GM23338 (cell line): Measurements from ENCODE around the gene GALNT13. TPM values are rescaled to one million over a fixed set of nuclear protein-coding genes. Genes with fewer than 3 reads are reported as not detected.

Experiments used
- ATAC-seq: fragments of 200-7000 bp; cut with Tn5 transposase; 3 replicates; pipeline ENCODE4 v1.9.1; 2020
- DNase-seq: peaks from one replicate; pipeline ENCODE4 v3.0.0-alpha.2; 2015; ENCODE audit warnings: low spot score
- H2AFZ ChIP-seq: fragments of 200-600 bp; sonication (generic); 2 replicates; pipeline ENCODE4 v1.8.0; 2016; ENCODE audit warnings: antibody characterized with exemption, mild to moderate bottlenecking, moderate library complexity
- H3F3A ChIP-seq: fragments of 200-600 bp; sonication (generic); replicated peaks from 2 replicates; pipeline ENCODE4 v1.8.0; 2017; ENCODE audit warnings: antibody characterized with exemption, mixed run types, low read depth
- H3K27ac ChIP-seq: fragments of 200-600 bp; sonication (generic); 2 replicates; pipeline ENCODE4 v1.6.1; 2016; ENCODE audit warnings: low read depth
- H3K27me3 ChIP-seq: fragments of 200-600 bp; sonication (generic); 2 replicates; pipeline ENCODE4 v1.8.0; 2016; ENCODE audit warnings: mild to moderate bottlenecking, mixed run types, moderate library complexity; ENCODE audit not compliant: insufficient read depth
- H3K36me3 ChIP-seq: fragments of 200-600 bp; sonication (generic); 2 replicates; pipeline ENCODE4 v1.8.0; 2016; ENCODE audit warnings: mild to moderate bottlenecking; ENCODE audit not compliant: insufficient read depth
- H3K4me1 ChIP-seq: fragments of 200-600 bp; sonication (generic); 2 replicates; pipeline ENCODE4 v1.8.0; 2016; ENCODE audit warnings: mild to moderate bottlenecking, moderate library complexity; ENCODE audit not compliant: insufficient read depth
- H3K4me2 ChIP-seq: fragments of 200-600 bp; sonication (generic); 2 replicates; pipeline ENCODE4 v1.7.1; 2017; ENCODE audit warnings: mixed run types
- H3K4me3 ChIP-seq: fragments of 200-600 bp; sonication (generic); 2 replicates; pipeline ENCODE4 v1.6.1; 2016; ENCODE audit warnings: mixed run types
- H3K79me2 ChIP-seq: fragments of 200-600 bp; sonication (generic); replicated peaks from 2 replicates; pipeline ENCODE4 v1.8.0; 2017; ENCODE audit warnings: mild to moderate bottlenecking; ENCODE audit not compliant: insufficient read depth
- H3K9me2 ChIP-seq: fragments of 200-600 bp; sonication (generic); 2 replicates; pipeline ENCODE4 v1.8.0; 2017; ENCODE audit not compliant: insufficient read depth
- H4K20me1 ChIP-seq: fragments of 200-600 bp; sonication (generic); replicated peaks from 2 replicates; pipeline ENCODE4 v1.8.0; 2017; ENCODE audit warnings: mild to moderate bottlenecking; ENCODE audit not compliant: insufficient read depth
- H3K27ac Mint-ChIP-seq: 2 replicates; pipeline ENCODE4 v1.8.0; 2020; ENCODE audit warnings: inconsistent platforms, mild to moderate bottlenecking, moderate library complexity, mixed read lengths
- H3K27me3 Mint-ChIP-seq: 3 replicates; pipeline ENCODE4 v1.8.0; 2022; ENCODE audit warnings: low read depth, mild to moderate bottlenecking, moderate library complexity, mixed read lengths, inconsistent platforms; ENCODE audit not compliant: insufficient read depth, poor library complexity
- H3K36me3 Mint-ChIP-seq: 3 replicates; pipeline ENCODE4 v1.8.0; 2021; ENCODE audit warnings: low read depth, mild to moderate bottlenecking, inconsistent platforms, moderate library complexity, mixed read lengths
- H3K4me1 Mint-ChIP-seq: 3 replicates; pipeline ENCODE4 v1.8.0; 2020; ENCODE audit warnings: mild to moderate bottlenecking, inconsistent platforms, mixed read lengths
- H3K4me3 Mint-ChIP-seq: 3 replicates; pipeline ENCODE4 v1.8.0; 2021; ENCODE audit warnings: moderate library complexity, mild to moderate bottlenecking, inconsistent platforms, mixed read lengths
- H3K9me3 Mint-ChIP-seq: 3 replicates; pipeline ENCODE4 v1.8.0; 2020; ENCODE audit warnings: moderate library complexity, mild to moderate bottlenecking, inconsistent platforms, mixed read lengths
- CREB1 ChIP-seq: fragments of 250-450 bp; sonication (Bioruptor Pico); IDR thresholded peaks from 2 replicates; pipeline ENCODE4 v1.5.0; 2020; ENCODE audit warnings: low read depth, mild to moderate bottlenecking, moderate library complexity
- CTCF ChIP-seq, 2 experiments: fragments of 200-600 bp in 1 of 2; sonication (generic) in 1 of 2; conservative IDR thresholded peaks; 2 replicates each; pipeline versions ENCODE4 v1.5.1 to v1.6.1; 2016 to 2017; ENCODE audit warnings: antibody characterized with exemption in 2 of 2, low read depth in 2 of 2, mild to moderate bottlenecking in 2 of 2, moderate library complexity in 1 of 2
- ETS1 ChIP-seq: IDR thresholded peaks from 2 replicates; pipeline ENCODE4 v1.6.1; 2016; ENCODE audit warnings: antibody characterized with exemption
- EZH2 ChIP-seq: fragments of 200-600 bp; sonication (generic); IDR thresholded peaks from one replicate; pipeline ENCODE4 v1.8.0; 2017; ENCODE audit warnings: antibody characterized with exemption, mild to moderate bottlenecking, low read depth; ENCODE audit not compliant: unreplicated experiment
- EZH2phosphoT487 ChIP-seq: fragments of 200-600 bp; sonication (generic); IDR thresholded peaks from one replicate; pipeline ENCODE4 v1.8.1; 2018; ENCODE audit warnings: antibody characterized with exemption; ENCODE audit not compliant: unreplicated experiment
- JUNB ChIP-seq: IDR thresholded peaks from one replicate; pipeline ENCODE4 v1.6.1; 2016; ENCODE audit warnings: antibody characterized with exemption; ENCODE audit not compliant: unreplicated experiment
- NANOG ChIP-seq: IDR thresholded peaks from 2 replicates; pipeline ENCODE4 v1.6.1; 2016; ENCODE audit warnings: antibody characterized with exemption, borderline replicate concordance
- POLR2AphosphoS5 ChIP-seq: IDR thresholded peaks from 2 replicates; pipeline ENCODE4 v1.6.1; 2016; ENCODE audit warnings: antibody characterized with exemption, low read depth
- REST ChIP-seq: IDR thresholded peaks from one replicate; pipeline ENCODE4 v1.6.1; 2018; ENCODE audit warnings: antibody characterized with exemption; ENCODE audit not compliant: unreplicated experiment
- STAT1 ChIP-seq: IDR thresholded peaks from one replicate; pipeline ENCODE4 v1.6.1; 2016; ENCODE audit warnings: antibody characterized with exemption; ENCODE audit not compliant: unreplicated experiment
- ZNF114 ChIP-seq: fragments of 250-450 bp; sonication (Bioruptor Pico); IDR thresholded peaks from 2 replicates; pipeline ENCODE4 v1.5.0; 2020; ENCODE audit warnings: mild to moderate bottlenecking, moderate library complexity
- ZNF331 ChIP-seq: fragments of 250-450 bp; sonication (Bioruptor Pico); IDR thresholded peaks from 2 replicates; pipeline ENCODE4 v1.5.0; 2020; ENCODE audit warnings: low read depth, mild to moderate bottlenecking, moderate library complexity
- ZNF462 ChIP-seq: fragments of 250-450 bp; sonication (Bioruptor Pico); IDR thresholded peaks from 2 replicates; pipeline ENCODE4 v1.5.0; 2020; ENCODE audit warnings: mild to moderate bottlenecking, moderate library complexity
- polyA plus RNA-seq: library from polyadenylated mRNA; unstranded; fragments of >200 nt; fragmentation: Nextera tagmentation; extraction: Ambion mirVana; gene quantifications from 2 replicates; pipeline ENCODE4 v1.2.1, GENCODE V29; 2016
- total RNA-seq: library from RNA; depleted of rRNA; stranded (reverse); fragments of >200 nt; shearing (Covaris generic); gene quantifications from 2 replicates; pipeline ENCODE4 v1.2.3, GENCODE V29; 2014

The GALNT13 gene
- total and polyA plus RNA-seq, 2 experiments from 2014 or later, result 3.5 to 5.2 TPM

- H3K36me3 ChIP-seq, result no peaks in the 10 kb centered on the region
- no peaks in the 10 kb centered on the region for H3K4me1 ChIP-seq
- no peak overlapping the region for H3K27ac ChIP-seq
- H3K27me3 ChIP-seq, result no peaks in the 10 kb centered on the region
- H3K36me3 Mint-ChIP-seq, result 0 out of 3 replicates have a peak, but pooled peaks cover 2% of the 10 kb centered on the region
- no peak overlapping the region for H3K4me3 Mint-ChIP-seq
- H3K4me1 Mint-ChIP-seq, result no peaks in the 10 kb centered on the region
- H3K4me3 ChIP-seq, result no peak overlapping the region
- DNase-seq (no peak), ATAC-seq (no peak)
- no peaks in the 10 kb centered on the region for H3K9me3 Mint-ChIP-seq
- H4K20me1 ChIP-seq, result no peaks in the 10 kb centered on the region
- no peak for TF ChIP-seq JUNB
- TF ChIP-seq NANOG, result no peak
- no peak for TF ChIP-seq CTCF (conservative IDR thresholded peaks at IDR 0.05; ENCODE audit: low read depth in 2 of 2)
- no peak for TF ChIP-seq STAT1
- TF ChIP-seq ZNF331 (CRISPR knock-in tag), result no peak
- no peak for TF ChIP-seq EZH2
- no peak for TF ChIP-seq ETS1
- no peak for TF ChIP-seq POLR2AphosphoS5
- no peak for TF ChIP-seq CREB1 (CRISPR knock-in tag)
- no peak for TF ChIP-seq REST
- no peak for TF ChIP-seq EZH2phosphoT487
- TF ChIP-seq ZNF114 (CRISPR knock-in tag), result no peak
- TF ChIP-seq ZNF462 (CRISPR knock-in tag), result no peak
- H3K4me2 ChIP-seq, result no peak overlapping the region
- no peaks in the 10 kb centered on the region for H3K79me2 ChIP-seq
- no peak overlapping the region; the same call in 1 of the 2 replicates for H2AFZ ChIP-seq
- H3K9me2 ChIP-seq, result no peaks in the 10 kb centered on the region
- peak overlapping the region; percentile 40; the same call in 1 of the 2 replicates for H3K27ac Mint-ChIP-seq
- H3K27me3 Mint-ChIP-seq, result no peaks in the 10 kb centered on the region
- no peaks in the 10 kb centered on the region for H3F3A ChIP-seq
Measured at GRCh38 chr2:154125891-154126290, 254.2 kb downstream of the GALNT13 start.
